CD1c-positive myeloid dendritic cell (primary cell): ENCODE data around the gene EPHA5.

ENCODE experiments used
- DNase-seq: peaks from one replicate; pipeline ENCODE4 v3.0.0-alpha.2; 2016; ENCODE audit errors: extremely low spot score

EPHA5 gene

GRCh38 chr4:65670331-65671031, at the start of gene EPHA5:
TSS of gene EPHA5 (minus strand) at chr4:65670489. CDS start at chr4:65669742, 747 bp downstream.
- no peak for DNase-seq

DNA sequence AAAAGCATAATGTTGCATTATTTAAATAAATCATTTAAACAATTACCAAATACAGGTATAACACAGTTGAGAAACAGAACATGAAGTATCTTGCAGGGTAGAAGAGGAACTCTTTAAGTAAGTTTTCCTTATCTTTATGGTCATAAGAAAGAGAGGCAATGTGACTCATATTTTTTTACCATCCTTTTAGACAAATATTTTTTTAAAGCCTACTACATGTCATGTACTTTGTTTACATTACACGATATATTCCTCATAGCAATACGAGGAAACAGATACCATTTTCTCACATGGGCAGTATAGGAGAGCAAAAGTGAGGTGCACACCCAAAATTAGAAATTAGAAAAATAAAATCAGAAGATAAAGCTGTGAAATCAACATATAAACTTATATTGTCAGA, 49.3 kb upstream of the EPHA5 start:
- DNase-seq = no peak

DNA sequence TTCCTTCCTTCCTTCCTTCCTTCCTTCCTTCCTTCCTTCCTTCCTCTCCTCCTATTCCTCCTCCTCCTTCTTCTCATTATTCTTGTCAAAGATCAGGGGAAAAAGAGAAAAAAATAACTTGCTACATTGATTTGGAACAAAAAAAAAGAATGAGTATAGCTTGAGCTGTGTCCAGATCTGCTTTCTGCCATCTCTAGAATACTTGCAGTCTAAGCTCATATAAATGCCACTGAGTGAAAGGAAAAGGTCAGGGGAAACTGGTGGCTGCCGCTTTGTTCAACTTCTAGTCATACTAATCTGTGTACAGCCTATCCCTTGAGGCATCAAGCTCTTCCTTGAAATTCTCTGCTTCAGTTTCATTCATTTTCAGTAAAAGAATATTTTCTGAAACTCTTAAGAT, 28.3 kb upstream of the EPHA5 start:
- DNase-seq = no peak

GRCh38 chr4:65696436-65696835, 26.1 kb upstream of the EPHA5 start:
- DNase-seq = no peak

DNA sequence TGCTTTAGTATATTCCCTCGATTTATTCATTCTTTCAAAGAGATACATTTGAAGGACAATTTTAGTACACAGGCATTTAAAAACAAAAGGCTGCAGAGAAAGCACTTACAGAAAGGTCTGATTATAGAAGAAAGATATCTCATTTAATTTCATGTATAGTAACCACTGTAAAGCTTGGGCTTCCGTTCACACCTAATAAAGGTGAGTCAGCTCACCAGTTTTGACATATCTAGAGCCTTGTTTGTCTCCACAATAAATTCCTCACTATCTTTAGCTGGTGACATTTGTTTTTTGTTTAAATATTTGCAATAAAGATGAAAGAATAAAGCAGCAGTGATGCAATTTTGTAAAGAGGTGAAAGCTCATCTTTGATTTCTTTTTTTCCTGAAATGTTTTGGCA, 1.1 kb upstream of the EPHA5 start:
- DNase-seq = no peak

DNA sequence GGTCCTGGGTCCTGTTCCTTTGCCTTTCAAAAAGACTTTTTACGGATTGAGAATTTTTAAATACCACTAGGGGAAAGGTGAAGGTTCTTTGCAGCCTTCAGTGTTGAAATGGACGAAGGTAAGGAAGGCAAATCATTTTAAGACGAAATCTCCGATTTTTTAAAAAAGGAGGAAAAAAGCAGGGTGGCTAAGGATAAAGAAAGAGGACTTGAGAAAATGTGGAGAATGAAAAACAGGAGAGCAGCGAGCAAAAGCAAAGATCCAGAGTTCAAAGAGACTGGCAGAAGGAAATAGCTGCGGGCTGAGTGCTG, 314 bp downstream of the EPHA5 start:
- no peak for DNase-seq

- no peak for DNase-seq
Measured at GRCh38 chr4:65669111-65670019, 924 bp downstream of the EPHA5 start.

GRCh38 chr4:65668201-65669089, 1.8 kb downstream of the EPHA5 start:
- DNase-seq = no peak

GRCh38 chr4:65667506-65668041, 2.7 kb downstream of the EPHA5 start:
- DNase-seq = no peak

GRCh38 chr4:65665771-65666523, 4.3 kb downstream of the EPHA5 start:
- no peak for DNase-seq

DNA sequence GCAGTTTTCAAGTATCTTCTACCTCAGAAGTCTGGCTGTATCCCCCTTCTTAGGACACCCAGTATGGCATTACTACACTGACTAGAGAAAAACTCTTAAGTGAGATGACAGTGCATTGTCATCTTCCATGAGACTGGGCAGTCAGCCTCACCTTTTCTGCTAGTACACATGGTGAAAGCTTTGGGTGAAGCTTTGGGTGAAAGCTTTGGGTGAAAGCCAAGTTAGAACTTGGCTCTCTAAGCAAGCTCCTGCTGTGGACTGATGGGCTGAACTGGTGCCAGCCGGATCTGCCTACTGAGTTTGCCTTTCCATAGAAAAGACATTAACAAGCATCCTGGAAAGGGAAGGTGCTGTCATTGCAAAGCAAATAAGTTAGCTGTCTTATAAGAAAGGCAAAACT, 8.8 kb downstream of the EPHA5 start:
- no peak for DNase-seq

GRCh38 chr4:65658117-65658516, 12.2 kb downstream of the EPHA5 start:
- DNase-seq = no peak

DNA sequence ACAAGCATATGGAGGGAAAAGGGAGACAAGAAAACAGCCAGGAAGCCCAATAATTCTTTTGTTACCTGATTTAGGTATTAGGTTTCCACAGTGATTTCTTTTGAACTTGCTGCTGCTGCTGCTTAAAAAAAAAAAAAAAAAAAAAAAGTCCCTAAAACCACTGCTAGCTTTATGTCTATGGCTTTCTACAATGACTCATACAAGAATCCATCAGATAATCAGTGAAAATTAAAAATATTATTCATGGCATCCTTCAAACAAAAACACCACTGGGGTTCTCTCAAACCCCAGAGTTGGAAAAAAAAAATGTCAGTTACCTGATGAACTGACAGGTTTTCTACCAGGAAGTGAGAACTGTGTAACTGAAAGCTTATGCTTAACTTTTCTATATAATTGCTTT, 14.3 kb downstream of the EPHA5 start:
- no peak for DNase-seq

- DNase-seq = no peak
Measured at GRCh38 chr4:65654976-65655375, 15.3 kb downstream of the EPHA5 start.

GRCh38 chr4:65653740-65654361, 16.4 kb downstream of the EPHA5 start:
- no peak for DNase-seq

DNA sequence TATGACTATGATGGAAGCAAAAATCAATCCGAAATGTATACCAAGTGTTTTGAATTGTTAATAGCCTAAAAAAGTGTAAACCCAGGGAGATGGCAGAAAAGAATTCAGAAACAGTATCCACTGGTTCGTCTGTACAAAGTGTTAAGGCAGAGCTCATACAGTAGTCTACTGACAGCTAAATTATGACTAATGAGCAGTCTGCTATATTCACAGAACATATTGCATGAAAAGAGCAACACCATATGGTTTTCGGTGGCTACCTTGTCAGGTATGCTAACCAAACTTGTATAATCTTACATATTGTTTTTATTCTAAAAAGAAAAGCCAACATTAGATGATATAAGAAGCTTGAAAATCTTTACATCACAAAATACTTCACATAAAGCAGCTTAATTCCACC, 18.5 kb downstream of the EPHA5 start:
- DNase-seq = no peak

DNA sequence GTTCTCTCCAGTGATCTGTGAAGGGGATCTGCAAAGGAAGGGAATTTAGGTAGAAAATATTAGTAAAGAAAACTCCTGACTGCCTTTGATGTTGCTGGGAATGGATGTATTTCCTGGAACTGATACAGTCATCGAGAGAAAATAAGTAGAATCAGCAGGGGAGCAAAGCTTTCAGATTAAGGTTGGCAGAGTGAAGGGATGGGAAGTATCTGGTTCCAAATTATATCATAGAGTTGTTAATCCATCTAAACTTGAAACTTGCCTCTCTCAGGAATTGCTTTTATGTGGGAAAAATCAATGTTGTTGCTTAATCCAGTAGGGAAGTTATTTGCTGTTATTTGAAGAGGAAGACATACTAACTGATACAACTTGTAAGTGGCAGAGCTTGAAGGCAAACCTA, 19.3 kb downstream of the EPHA5 start:
- DNase-seq = no peak

DNA sequence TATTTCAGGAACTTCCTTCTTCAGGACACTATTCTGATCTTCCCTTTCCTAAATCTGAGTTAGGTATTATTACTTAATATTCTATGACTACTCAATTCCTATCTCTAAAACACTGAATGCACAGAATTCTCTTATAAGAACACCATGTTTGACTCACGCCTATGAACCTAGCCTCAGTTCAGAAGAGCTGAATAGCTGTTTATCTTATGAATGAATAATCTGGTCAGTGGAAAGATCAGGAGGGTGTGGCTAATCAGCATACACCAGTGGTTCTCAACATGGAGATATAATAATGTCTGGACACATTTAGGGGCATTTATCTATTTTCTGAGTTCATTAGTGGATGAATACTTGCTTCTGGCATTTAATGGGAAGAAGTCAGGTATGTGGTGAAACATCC, 24.2 kb downstream of the EPHA5 start:
- no peak for DNase-seq

- no peak for DNase-seq
Measured at GRCh38 chr4:65645185-65645584, 25.1 kb downstream of the EPHA5 start.

GRCh38 chr4:65635051-65635821, 35.1 kb downstream of the EPHA5 start:
- DNase-seq = no peak
